ENCODE results near the gene LYST.
"Not testable (repeated sequence)": the region's sequence is repeated elsewhere in the genome, so short reads cannot be mapped to it uniquely, and the experiment has no call there.

Gene LYST

GRCh38 chr1:235642011-235642942 lies 224.4 kb downstream of the LYST start:
- Histone ChIP-seq H3F3A (ENCODE audit: insufficient read depth, low read length) (no peaks in the 10 kb centered on the region), H3K4me2 (ENCODE audit: low read depth, low read length) (peak overlapping the region; percentile 16; the same call in 1 of the 2 replicates), H3K4me3 (ENCODE audit: low read length) (no peak overlapping the region), H3K27me3 (replicated peaks; ENCODE audit: insufficient read depth, low read length) (peaks cover 10% of the 10 kb centered on the region), H3K9ac (ENCODE audit: low read length) (no peak overlapping the region), H2AFZ (ENCODE audit: low read length) (no peak overlapping the region), H3K36me3 (replicated peaks; ENCODE audit: insufficient read depth, low read length) (no peaks in the 10 kb centered on the region), H3K4me1 (ENCODE audit: low read length) (no peaks in the 10 kb centered on the region), H3K27ac (ENCODE audit: low read length) (no peak overlapping the region), H4K20me1 (ENCODE audit: insufficient read depth, low read length) (no peaks in the 10 kb centered on the region), H3K79me2 (ENCODE audit: low read length) (no peaks in the 10 kb centered on the region), H3K9me2 (replicated peaks; ENCODE audit: insufficient read depth, low read length) (no peaks in the 10 kb centered on the region), H3K9me3 (replicated peaks; ENCODE audit: insufficient read depth, low read length) (no peaks in the 10 kb centered on the region)
- no peak for DNase-seq
- TF ChIP-seq EZH2phosphoT487 (IDR thresholded peaks at IDR 0.05; ENCODE audit: low read length): no peak
- TF ChIP-seq CTCF (IDR thresholded peaks at IDR 0.05; ENCODE audit: low read length): no peak
- TF ChIP-seq EZH2 (optimal IDR thresholded peaks at IDR 0.05; ENCODE audit: low read depth, low read length): no peak

DNA sequence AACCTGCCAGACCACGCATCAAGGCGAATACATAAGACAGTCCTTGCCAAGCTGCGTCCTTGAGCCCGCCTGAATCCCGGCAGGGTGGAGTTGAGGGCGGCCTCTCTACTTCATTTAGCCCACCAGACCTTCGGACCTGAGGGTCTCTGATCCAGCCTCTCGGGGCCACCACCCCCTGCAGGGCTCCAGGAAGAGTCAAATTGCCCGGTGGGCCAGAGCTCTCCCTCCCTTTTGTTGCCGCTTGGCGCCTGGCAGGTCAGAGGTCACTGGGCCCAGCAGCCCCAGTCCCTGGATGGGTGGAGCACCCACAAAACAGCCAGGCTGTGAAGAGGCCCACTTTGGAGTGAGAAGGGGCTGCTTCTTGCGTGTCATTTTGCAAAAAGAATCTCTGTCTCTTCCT lies 226.1 kb downstream of the LYST start:
- no peaks in the 10 kb centered on the region for H3K36me3 ChIP-seq (replicated peaks; ENCODE audit: insufficient read depth, low read length)
- no peak for DNase-seq
- H3K4me3 ChIP-seq (ENCODE audit: low read length): no peak overlapping the region
- no peak for TF ChIP-seq EZH2phosphoT487 (IDR thresholded peaks at IDR 0.05; ENCODE audit: low read length)
- no peak for TF ChIP-seq CTCF (IDR thresholded peaks at IDR 0.05; ENCODE audit: low read length)
- no peak for TF ChIP-seq EZH2 (optimal IDR thresholded peaks at IDR 0.05; ENCODE audit: low read depth, low read length)
- H3K79me2 ChIP-seq (ENCODE audit: low read length): no peaks in the 10 kb centered on the region
- no peaks in the 10 kb centered on the region for H3K27me3 ChIP-seq (replicated peaks; ENCODE audit: insufficient read depth, low read length)
- no peak overlapping the region for H3K9ac ChIP-seq (ENCODE audit: low read length)
- no peak overlapping the region for H2AFZ ChIP-seq (ENCODE audit: low read length)
- no peak overlapping the region for H3K4me2 ChIP-seq (ENCODE audit: low read depth, low read length)
- no peaks in the 10 kb centered on the region for H3K4me1 ChIP-seq (ENCODE audit: low read length)
- no peaks in the 10 kb centered on the region for H3K9me3 ChIP-seq (replicated peaks; ENCODE audit: insufficient read depth, low read length)
- H3K27ac ChIP-seq (ENCODE audit: low read length): no peak overlapping the region
- H3F3A ChIP-seq (ENCODE audit: insufficient read depth, low read length): no peaks in the 10 kb centered on the region
- H4K20me1 ChIP-seq (ENCODE audit: insufficient read depth, low read length): no peaks in the 10 kb centered on the region
- H3K9me2 ChIP-seq (replicated peaks; ENCODE audit: insufficient read depth, low read length): no peaks in the 10 kb centered on the region

GRCh38 chr1:235639226-235640205 lies 227.2 kb downstream of the LYST start:
- DNase-seq: no peak
- Histone ChIP-seq H3K4me2 (ENCODE audit: low read depth, low read length) (no peak overlapping the region), H3K27me3 (replicated peaks; ENCODE audit: insufficient read depth, low read length) (no peaks in the 10 kb centered on the region), H2AFZ (ENCODE audit: low read length) (no peak overlapping the region), H4K20me1 (ENCODE audit: insufficient read depth, low read length) (no peaks in the 10 kb centered on the region), H3K36me3 (replicated peaks; ENCODE audit: insufficient read depth, low read length) (no peaks in the 10 kb centered on the region), H3F3A (ENCODE audit: insufficient read depth, low read length) (no peaks in the 10 kb centered on the region), H3K79me2 (ENCODE audit: low read length) (no peaks in the 10 kb centered on the region), H3K9me2 (replicated peaks; ENCODE audit: insufficient read depth, low read length) (no peaks in the 10 kb centered on the region), H3K9ac (ENCODE audit: low read length) (no peak overlapping the region), H3K4me3 (ENCODE audit: low read length) (no peak overlapping the region), H3K9me3 (replicated peaks; ENCODE audit: insufficient read depth, low read length) (no peaks in the 10 kb centered on the region), H3K4me1 (ENCODE audit: low read length) (no peaks in the 10 kb centered on the region), H3K27ac (ENCODE audit: low read length) (no peak overlapping the region)
- TF ChIP-seq CTCF (IDR thresholded peaks at IDR 0.05; ENCODE audit: low read length) (no peak), EZH2 (optimal IDR thresholded peaks at IDR 0.05; ENCODE audit: low read depth, low read length) (no peak), EZH2phosphoT487 (IDR thresholded peaks at IDR 0.05; ENCODE audit: low read length) (no peak)

GRCh38 chr1:235638612-235639011 lies 228.1 kb downstream of the LYST start:
- H3K27me3 ChIP-seq (replicated peaks; ENCODE audit: insufficient read depth, low read length); H4K20me1 ChIP-seq (ENCODE audit: insufficient read depth, low read length); H3F3A ChIP-seq (ENCODE audit: insufficient read depth, low read length); H2AFZ ChIP-seq (ENCODE audit: low read length); H3K27ac ChIP-seq (ENCODE audit: low read length); H3K9me2 ChIP-seq (replicated peaks; ENCODE audit: insufficient read depth, low read length); H3K9me3 ChIP-seq (replicated peaks; ENCODE audit: insufficient read depth, low read length); DNase-seq; H3K4me3 ChIP-seq (ENCODE audit: low read length); H3K36me3 ChIP-seq (replicated peaks; ENCODE audit: insufficient read depth, low read length); H3K4me2 ChIP-seq (ENCODE audit: low read depth, low read length); H3K9ac ChIP-seq (ENCODE audit: low read length); H3K79me2 ChIP-seq (ENCODE audit: low read length); H3K4me1 ChIP-seq (ENCODE audit: low read length): not testable (repeated sequence)

Data from MM.1S (cell line).